Spleen (tissue), 11 donors: ENCODE results near the gene CFAP74. TPM values are rescaled to one million over a fixed set of nuclear protein-coding genes. Genes with fewer than 3 reads are reported as not detected.
A peak's percentile ranks its signal among the peaks of the same experiment; 100 is the strongest.

Source experiments
- DNase-seq: peaks from one replicate; pipeline ENCODE4 v3.0.0-alpha.2; 2020
- H3K27ac ChIP-seq, 8 donors: fragments of 200-600 bp; sonication (generic) in 7 of 8; 1 replicate in 4 of 8; 2 replicates in 4 of 8; pipeline versions ENCODE4 v1.5.0 to v1.8.0; 2016 to 2021; ENCODE audit warnings: inconsistent platforms in 4 of 8, mild to moderate bottlenecking in 4 of 8, moderate library complexity in 1 of 8
- H3K27me3 ChIP-seq, 7 donors: fragments of 200-600 bp; sonication (generic) in 6 of 7; replicated peaks in 1 of 7; 1 replicate in 4 of 7; 2 replicates in 3 of 7; pipeline versions ENCODE4 v1.5.0 to v1.8.0; 2016 to 2021; ENCODE audit warnings: inconsistent platforms in 3 of 7, mild to moderate bottlenecking in 1 of 7
- H3K36me3 ChIP-seq, 6 donors: fragments of 200-600 bp; sonication (generic) in 5 of 6; 1 replicate in 4 of 6; 2 replicates in 2 of 6; pipeline versions ENCODE4 v1.5.0 to v1.8.0; 2016 to 2021; ENCODE audit warnings: inconsistent platforms in 2 of 6
- H3K4me1 ChIP-seq, 6 donors: fragments of 200-600 bp; sonication (generic) in 5 of 6; 1 replicate in 3 of 6; 2 replicates in 3 of 6; pipeline versions ENCODE4 v1.5.0 to v1.8.0; 2016 to 2021; ENCODE audit warnings: inconsistent platforms in 3 of 6
- H3K4me3 ChIP-seq, 8 donors: fragments of 200-600 bp; sonication (generic) in 7 of 8; 1 replicate in 4 of 8; 2 replicates in 4 of 8; pipeline versions ENCODE4 v1.5.0 to v1.8.0; 2016 to 2021; ENCODE audit warnings: inconsistent platforms in 4 of 8, mild to moderate bottlenecking in 4 of 8, moderate library complexity in 2 of 8
- H3K9me3 ChIP-seq, 8 donors: fragments of 200-600 bp; sonication (generic) in 7 of 8; 1 replicate in 4 of 8; 2 replicates in 4 of 8; pipeline versions ENCODE4 v1.5.0 to v1.8.0; 2016 to 2021; ENCODE audit warnings: inconsistent platforms in 4 of 8
- POLR2A ChIP-seq, 3 donors: fragments of 450-650 bp; IDR thresholded peaks; one replicate each; pipeline ENCODE4 v1.5.1; 2017; ENCODE audit warnings: antibody characterized with exemption in 3 of 3, mild to moderate bottlenecking in 1 of 3
- POLR2AphosphoS5 ChIP-seq, 3 donors: sonication (generic); formaldehyde crosslinking; IDR thresholded peaks; one replicate each; pipeline ENCODE4 v1.5.1; 2017; ENCODE audit warnings: antibody characterized with exemption in 3 of 3
- WGBS, 5 donors: extraction: QIAGEN DNeasy Blood & Tissue Kit in 3 of 5; methylation state at CpG; one replicate each; pipeline versions ENCODE4 v1.1.5 to v1.1.7; 2013 to 2018; 5-methylcytosine and 5-hydroxymethylcytosine counted together
- intact Hi-C: fragments of 100-400 bp; cut with DNase I; formaldehyde crosslinking; loops from one replicate; pipeline ENCODE4 v1.15.0; 2023; ENCODE audit warnings: low total_unique reads
- polyA plus RNA-seq, 3 donors: library from polyadenylated mRNA; stranded (reverse); fragments of 200-250 nt; gene quantifications; one replicate each; pipeline ENCODE4 v1.2.1, GENCODE V29; 2013
- total RNA-seq, 7 donors: library from RNA; depleted of rRNA in 3 of 7; stranded (reverse); fragments of >200 nt in 3 of 7; fragmentation: NEBNext Ultra II Directional in 4 of 7; extraction: Animal tissue kit (Norgen Biotek cat#: 25700) in 4 of 7; gene quantifications; one replicate each; pipeline versions ENCODE4 v1.1.0 to v1.2.1, GENCODE V29; 2016 to 2021
- TF ChIP-seq, protein P1 (sequence below), 11 experiments: fragments of 200-600 bp in 7 of 11; fragments of 450-650 bp in 4 of 11; sonication (generic) in 4 of 11; IDR thresholded peaks in 8 of 11; conservative IDR thresholded peaks in 3 of 11; 1 replicate in 7 of 11; 2 replicates in 4 of 11; pipeline versions ENCODE4 v1.4.0 to v1.8.0; 2016 to 2021; ENCODE audit warnings: antibody characterized with exemption in 11 of 11, inconsistent platforms in 4 of 11, mild to moderate bottlenecking in 1 of 11
- donor health status: healthy with polysubstance abuse.
- donor health status: DM: no; HTN: no; CAD: no; lungs with moderate emphysema.
- donor health status: DM: no; HTN: no; CAD: no.
- donor health status: Bipolar disorder and iron deficiency.
- donor health status: healthy.
- donor health status: DM: no; HTN: no; CAD: no.
- donor health status: DM: yes; HTN: yes; CAD: no.

The CFAP74 gene
- total and polyA plus RNA-seq, 10 donors = 0.03 to 0.32 (median 0.14) TPM; not detected in 4

DNA sequence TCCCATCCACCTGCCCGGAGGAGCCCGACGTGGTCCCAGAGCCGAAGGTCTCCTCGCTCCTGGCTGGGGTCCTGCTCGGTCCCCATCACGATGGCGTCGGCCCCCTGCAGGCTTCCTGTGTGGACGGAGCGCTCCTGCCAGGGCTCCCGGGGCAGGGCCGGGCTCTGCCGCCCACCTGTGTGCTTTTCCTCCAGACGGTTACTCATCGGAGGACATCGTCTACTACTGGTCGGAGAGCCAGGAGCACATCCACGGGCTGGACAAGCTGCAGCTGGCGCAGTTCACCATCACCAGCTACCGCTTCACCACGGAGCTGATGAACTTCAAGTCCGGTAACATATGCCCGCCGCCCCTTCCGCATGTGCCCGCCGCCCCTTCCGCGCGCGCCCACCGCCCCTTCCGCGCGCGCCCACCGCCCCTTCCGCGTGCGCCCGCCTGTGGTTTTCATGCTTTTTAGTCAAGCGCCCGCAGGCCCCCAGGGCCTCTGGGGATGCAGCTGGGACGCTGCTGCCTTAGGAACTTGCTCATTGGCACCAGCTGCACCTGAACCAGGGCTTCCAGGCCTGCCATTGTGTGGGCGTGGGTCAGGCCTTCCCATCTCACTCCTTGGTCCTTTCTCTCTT lies 24.5 kb upstream of the CFAP74 start:
- TF ChIP-seq POLR2AphosphoS5 (IDR thresholded peaks at IDR 0.05) (no peak), POLR2A (IDR thresholded peaks at IDR 0.05) (no peak)
- TF ChIP-seq, protein P1, sequence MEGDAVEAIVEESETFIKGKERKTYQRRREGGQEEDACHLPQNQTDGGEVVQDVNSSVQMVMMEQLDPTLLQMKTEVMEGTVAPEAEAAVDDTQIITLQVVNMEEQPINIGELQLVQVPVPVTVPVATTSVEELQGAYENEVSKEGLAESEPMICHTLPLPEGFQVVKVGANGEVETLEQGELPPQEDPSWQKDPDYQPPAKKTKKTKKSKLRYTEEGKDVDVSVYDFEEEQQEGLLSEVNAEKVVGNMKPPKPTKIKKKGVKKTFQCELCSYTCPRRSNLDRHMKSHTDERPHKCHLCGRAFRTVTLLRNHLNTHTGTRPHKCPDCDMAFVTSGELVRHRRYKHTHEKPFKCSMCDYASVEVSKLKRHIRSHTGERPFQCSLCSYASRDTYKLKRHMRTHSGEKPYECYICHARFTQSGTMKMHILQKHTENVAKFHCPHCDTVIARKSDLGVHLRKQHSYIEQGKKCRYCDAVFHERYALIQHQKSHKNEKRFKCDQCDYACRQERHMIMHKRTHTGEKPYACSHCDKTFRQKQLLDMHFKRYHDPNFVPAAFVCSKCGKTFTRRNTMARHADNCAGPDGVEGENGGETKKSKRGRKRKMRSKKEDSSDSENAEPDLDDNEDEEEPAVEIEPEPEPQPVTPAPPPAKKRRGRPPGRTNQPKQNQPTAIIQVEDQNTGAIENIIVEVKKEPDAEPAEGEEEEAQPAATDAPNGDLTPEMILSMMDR (IDR thresholded peaks at IDR 0.05 in 8 of 11, conservative IDR thresholded peaks at IDR 0.05 in 3 of 11) = no peak
- no peaks in the 10 kb centered on the region for H3K9me3 ChIP-seq
- 86 to 92% (median 89%) methylated on average over 36 to 46 of the region's 46 CpGs for WGBS, 5 donors

DNA sequence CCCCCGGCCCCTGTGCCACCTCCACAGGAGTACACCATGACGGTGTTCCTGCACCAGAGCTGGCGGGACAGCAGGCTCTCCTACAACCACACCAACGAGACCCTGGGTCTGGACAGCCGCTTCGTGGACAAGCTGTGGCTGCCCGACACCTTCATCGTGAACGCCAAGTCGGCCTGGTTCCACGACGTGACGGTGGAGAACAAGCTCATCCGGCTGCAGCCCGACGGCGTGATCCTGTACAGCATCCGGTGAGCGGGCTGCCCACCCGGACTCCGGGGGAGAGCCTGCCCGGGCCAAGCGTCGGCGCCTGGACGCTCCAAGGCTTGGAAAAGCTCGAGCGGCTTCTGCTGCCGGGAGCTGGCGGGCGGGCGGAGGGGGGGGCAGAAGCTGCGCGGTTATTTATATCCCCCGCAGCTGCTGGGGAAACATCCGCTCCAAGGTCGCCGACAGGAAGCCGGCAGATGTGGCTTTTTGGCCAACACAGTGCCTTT lies 21.9 kb upstream of the CFAP74 start:
- 35 to 58% (median 44%) methylated on average over 13 to 39 of the region's 39 CpGs for WGBS, 5 donors
- TF ChIP-seq POLR2AphosphoS5 (IDR thresholded peaks at IDR 0.05) = peak; percentile 22 to 69 (median 56)
- TF ChIP-seq, protein P1 (IDR thresholded peaks at IDR 0.05 in 8 of 11, conservative IDR thresholded peaks at IDR 0.05 in 3 of 11) = no peak
- H3K4me3 ChIP-seq = peak overlapping the region in 1 of 8 donors; percentile 48
- peak; percentile 83 for DNase-seq
- intact Hi-C loops = no loop called here
- peak overlapping the region in 7 of 8 donors; percentile 16 to 70 (median 63) for H3K27ac ChIP-seq
- no peaks in the 10 kb centered on the region for H3K36me3 ChIP-seq
- peaks cover 0 to 43% (median 18%) of the 10 kb centered on the region in 6 donors for H3K4me1 ChIP-seq
- H3K9me3 ChIP-seq = no peaks in the 10 kb centered on the region
- H3K27me3 ChIP-seq = peaks cover 0 to 63% (median 31%) of the 10 kb centered on the region in 7 donors

More for the DNA sequence above, 24.5 kb upstream of the CFAP74 start:
- intact Hi-C loops = no loop called here
- Histone ChIP-seq H3K36me3 (no peaks in the 10 kb centered on the region), H3K27ac (no peak overlapping the region), H3K4me3 (no peak overlapping the region), H3K4me1 (peaks cover 0 to 43% (median 18%) of the 10 kb centered on the region in 6 donors), H3K27me3 (peaks cover 0 to 46% (median 6%) of the 10 kb centered on the region in 7 donors)
- DNase-seq = no peak

DNA sequence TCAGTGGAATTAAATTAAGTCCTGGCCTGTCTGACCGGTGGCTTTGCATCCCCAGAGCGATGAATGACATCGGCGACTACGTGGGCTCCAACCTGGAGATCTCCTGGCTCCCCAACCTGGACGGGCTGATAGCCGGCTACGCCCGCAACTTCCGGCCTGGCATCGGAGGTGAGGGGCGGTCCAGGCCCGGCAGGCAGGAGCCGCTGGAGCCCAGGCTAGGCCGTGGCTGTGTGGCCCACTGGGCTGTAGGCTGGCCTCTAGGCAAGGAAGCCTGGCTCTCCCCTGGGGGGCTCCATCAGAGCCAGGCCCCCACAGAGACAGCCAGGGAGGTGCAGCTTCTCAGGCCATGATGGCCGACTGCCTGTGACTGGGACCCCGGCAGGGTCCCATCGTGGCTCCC lies 21.3 kb upstream of the CFAP74 start:
- H3K36me3 ChIP-seq = no peaks in the 10 kb centered on the region
- no peaks in the 10 kb centered on the region for H3K9me3 ChIP-seq
- TF ChIP-seq POLR2A (IDR thresholded peaks at IDR 0.05) (no peak), POLR2AphosphoS5 (IDR thresholded peaks at IDR 0.05) (no peak)
- TF ChIP-seq, protein P1 (IDR thresholded peaks at IDR 0.05 in 8 of 11, conservative IDR thresholded peaks at IDR 0.05 in 3 of 11) = no peak
- peaks cover 0 to 70% (median 37%) of the 10 kb centered on the region in 7 donors for H3K27me3 ChIP-seq
- H3K27ac ChIP-seq = peak overlapping the region in 5 of 8 donors; percentile 57 to 70 (median 64)
- intact Hi-C loops = no loop called here
- DNase-seq = no peak
- H3K4me1 ChIP-seq = peaks cover 0 to 40% (median 21%) of the 10 kb centered on the region in 6 donors
- 67 to 91% (median 89%) methylated on average over 9 to 18 of the region's 18 CpGs for WGBS, 5 donors
- no peak overlapping the region for H3K4me3 ChIP-seq

DNA sequence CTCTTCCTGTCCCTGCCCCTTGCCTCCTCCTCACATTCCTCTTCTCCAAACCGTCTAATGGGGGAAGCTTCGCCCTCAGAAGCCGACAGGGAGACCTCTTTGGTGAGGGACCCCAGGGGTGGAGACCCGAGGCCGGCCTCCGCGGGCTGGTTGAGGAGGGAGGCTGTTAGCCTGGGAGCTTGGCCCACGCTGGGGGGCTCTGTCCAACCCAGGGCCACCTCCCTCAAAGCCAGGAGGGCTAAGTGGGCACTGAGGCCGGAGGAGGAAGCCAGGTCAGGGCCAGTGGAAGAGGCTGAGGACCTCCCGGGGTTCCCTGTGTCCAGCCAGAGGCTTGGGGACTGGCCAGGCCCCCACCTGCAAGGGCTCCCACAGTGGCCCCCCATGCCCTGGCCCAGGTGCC lies 20.9 kb upstream of the CFAP74 start:
- Histone ChIP-seq H3K36me3 (no peaks in the 10 kb centered on the region), H3K9me3 (no peaks in the 10 kb centered on the region), H3K27ac (peak overlapping the region in 1 of 8 donors; percentile 64), H3K4me1 (peaks cover 0 to 40% (median 25%) of the 10 kb centered on the region in 6 donors), H3K27me3 (peaks cover 0 to 71% (median 42%) of the 10 kb centered on the region in 7 donors), H3K4me3 (no peak overlapping the region)
- WGBS, 5 donors = 72 to 84% (median 78%) methylated on average over 5 to 10 of the region's 10 CpGs
- intact Hi-C loops = no loop called here
- no peak for DNase-seq
- TF ChIP-seq, protein P1 (IDR thresholded peaks at IDR 0.05 in 8 of 11, conservative IDR thresholded peaks at IDR 0.05 in 3 of 11) = no peak
- TF ChIP-seq POLR2AphosphoS5 (IDR thresholded peaks at IDR 0.05) (no peak), POLR2A (IDR thresholded peaks at IDR 0.05) (no peak)
